Caco-2 (cell line): ENCODE measurements around the gene NOTCH1. TPM values are rescaled to one million over a fixed set of nuclear protein-coding genes. Genes with fewer than 3 reads are reported as not detected.

Source experiments
- BruUV-seq: library from RNA; stranded (reverse); fragments of 400-500 nt; replicated peaks from 2 replicates; lab custom pipeline; 2021; lab: Mats Ljungman, UMichigan
- CTCF ChIA-PET: fragments of 300-600 bp; sonication (Branson Sonifier 250); formaldehyde crosslinking; loops from one replicate; lab custom pipeline; 2022; ENCODE audit warnings: antibody characterized with exemption; lab: Charles Lee
- POLR2A ChIA-PET: fragments of 300-600 bp; sonication (Branson Sonifier 250); formaldehyde crosslinking; loops from one replicate; lab custom pipeline; 2022; ENCODE audit warnings: antibody characterized with exemption; lab: Charles Lee
- DNase-seq, 2 experiments: peaks; one replicate each; pipeline versions ENCODE4 v3.0.0 to v3.0.0-alpha.2; 2020 to 2022
- H3K27me3 ChIP-seq: replicated peaks from 2 replicates; pipeline ENCODE4 v1.6.0; 2011; ENCODE audit warnings: low read length; ENCODE audit not compliant: control insufficient read depth, insufficient read depth
- H3K36me3 ChIP-seq: 2 replicates; pipeline ENCODE4 v1.5.1; 2011; ENCODE audit warnings: low read length; ENCODE audit not compliant: control insufficient read depth, insufficient read depth
- H3K4me1 ChIP-seq: fragments of 250-450 bp; sonication (Bioruptor Pico); 2 replicates; pipeline ENCODE4 v1.5.1; 2020; ENCODE audit warnings: mild to moderate bottlenecking
- H3K4me3 ChIP-seq: 2 replicates; pipeline ENCODE4 v1.5.1; 2011; ENCODE audit warnings: low read depth, mild to moderate bottlenecking, control low read depth, low read length
- H3K9me3 ChIP-seq: fragments of 250-450 bp; sonication (Bioruptor Pico); 2 replicates; pipeline ENCODE4 v1.5.1; 2020; ENCODE audit warnings: mild to moderate bottlenecking, moderate library complexity
- H3K27ac Mint-ChIP-seq: one replicate; pipeline ENCODE4 v1.8.0; 2022; ENCODE audit warnings: mixed read lengths; ENCODE audit not compliant: unreplicated experiment
- H3K27me3 Mint-ChIP-seq: one replicate; pipeline ENCODE4 v1.8.0; 2022; ENCODE audit warnings: mixed read lengths; ENCODE audit not compliant: insufficient read depth, unreplicated experiment
- H3K36me3 Mint-ChIP-seq: one replicate; pipeline ENCODE4 v1.8.0; 2022; ENCODE audit warnings: mild to moderate bottlenecking, mixed read lengths; ENCODE audit not compliant: insufficient read depth, unreplicated experiment
- H3K4me1 Mint-ChIP-seq: one replicate; pipeline ENCODE4 v1.8.0; 2022; ENCODE audit warnings: low read depth, mixed read lengths; ENCODE audit not compliant: unreplicated experiment
- H3K4me3 Mint-ChIP-seq: one replicate; pipeline ENCODE4 v1.8.0; 2022; ENCODE audit warnings: mild to moderate bottlenecking, moderate library complexity, mixed read lengths; ENCODE audit not compliant: unreplicated experiment
- H3K9me3 Mint-ChIP-seq: one replicate; pipeline ENCODE4 v1.8.0; 2022; ENCODE audit warnings: mixed read lengths; ENCODE audit not compliant: unreplicated experiment
- CTCF ChIP-seq, 2 experiments: fragments of 200-600 bp in 1 of 2; IDR thresholded peaks; 1 replicate in 1 of 2; 2 replicates in 1 of 2; pipeline versions ENCODE4 v1.5.1 to v1.8.0; 2011 to 2022; ENCODE audit warnings: antibody characterized with exemption in 1 of 2, control low read depth in 1 of 2, inconsistent platforms in 1 of 2, low read depth in 1 of 2, low read length in 1 of 2, mild to moderate bottlenecking in 1 of 2, moderate library complexity in 1 of 2; ENCODE audit not compliant: insufficient read depth in 1 of 2, severe bottlenecking in 1 of 2, unreplicated experiment in 1 of 2
- intact Hi-C: fragments of 100-400 bp; cut with micrococcal nuclease; formaldehyde crosslinking; loops from one replicate; pipeline ENCODE4 v1.10.0; 2022; ENCODE audit not compliant: unreplicated experiment
- total RNA-seq: library from RNA; stranded (reverse); gene quantifications from 2 replicates; pipeline ENCODE4 v1.2.3, GENCODE V29; 2022

The NOTCH1 gene
- total RNA-seq, 1 experiment from 2014 or later: 6.3 TPM

- ChIA-PET POLR2A (no interaction called here), CTCF (no interaction called here)
- no peaks in the 10 kb centered on the region for H3K36me3 Mint-ChIP-seq
- H3K9me3 ChIP-seq: no peaks in the 10 kb centered on the region
- H3K9me3 Mint-ChIP-seq: no peaks in the 10 kb centered on the region
- no peaks in the 10 kb centered on the region for H3K4me1 ChIP-seq
- no TSS peak for BruUV-seq
- no peak overlapping the region for H3K4me3 Mint-ChIP-seq
- no peaks in the 10 kb centered on the region for H3K27me3 Mint-ChIP-seq
- intact Hi-C loops: no loop called here
- no peak overlapping the region for H3K27ac Mint-ChIP-seq
- no peak for TF ChIP-seq CTCF (IDR thresholded peaks at IDR 0.05; ENCODE audit: insufficient read depth in 1 of 2, low read depth in 1 of 2, low read length in 1 of 2, severe bottlenecking in 1 of 2, unreplicated experiment in 1 of 2)
- H3K27me3 ChIP-seq: no peaks in the 10 kb centered on the region
- H3K4me3 ChIP-seq: no peak overlapping the region
- no peaks in the 10 kb centered on the region for H3K36me3 ChIP-seq
- no peaks in the 10 kb centered on the region for H3K4me1 Mint-ChIP-seq
- DNase-seq: no peak
Observed at GRCh38 chr9:136535070-136535469, 10.8 kb downstream of the NOTCH1 start.

GRCh38 chr9:136534366-136534765 is 11.5 kb downstream of the NOTCH1 start:
- CTCF ChIA-PET: no interaction called here
- no peak for DNase-seq
- intact Hi-C loops: no loop called here
- no peak for TF ChIP-seq CTCF (IDR thresholded peaks at IDR 0.05; ENCODE audit: insufficient read depth in 1 of 2, low read depth in 1 of 2, low read length in 1 of 2, severe bottlenecking in 1 of 2, unreplicated experiment in 1 of 2)
- Histone ChIP-seq H3K36me3 (no peaks in the 10 kb centered on the region), H3K27me3 (no peaks in the 10 kb centered on the region), H3K4me3 (no peak overlapping the region), H3K4me1 (no peaks in the 10 kb centered on the region), H3K9me3 (no peaks in the 10 kb centered on the region)
- no peak overlapping the region for H3K4me3 Mint-ChIP-seq
- no TSS peak for BruUV-seq
- H3K36me3 Mint-ChIP-seq: no peaks in the 10 kb centered on the region
- POLR2A ChIA-PET: no interaction called here
- no peaks in the 10 kb centered on the region for H3K27me3 Mint-ChIP-seq
- H3K27ac Mint-ChIP-seq: no peak overlapping the region
- no peaks in the 10 kb centered on the region for H3K4me1 Mint-ChIP-seq
- H3K9me3 Mint-ChIP-seq: no peaks in the 10 kb centered on the region

GRCh38 chr9:136533775-136534157 is 12.1 kb downstream of the NOTCH1 start:
- Mint-ChIP-seq H3K4me1 (no peaks in the 10 kb centered on the region), H3K27ac (no peak overlapping the region), H3K9me3 (no peaks in the 10 kb centered on the region), H3K27me3 (no peaks in the 10 kb centered on the region), H3K4me3 (no peak overlapping the region), H3K36me3 (peaks cover under 1% of the 10 kb centered on the region)
- Histone ChIP-seq H3K4me1 (no peaks in the 10 kb centered on the region), H3K9me3 (no peaks in the 10 kb centered on the region), H3K4me3 (no peak overlapping the region), H3K36me3 (no peaks in the 10 kb centered on the region), H3K27me3 (no peaks in the 10 kb centered on the region)
- TF ChIP-seq CTCF (IDR thresholded peaks at IDR 0.05; ENCODE audit: insufficient read depth in 1 of 2, low read depth in 1 of 2, low read length in 1 of 2, severe bottlenecking in 1 of 2, unreplicated experiment in 1 of 2): no peak
- DNase-seq: no peak
- BruUV-seq: no TSS peak
- ChIA-PET CTCF (interaction anchor here (0.6 kb wide), 1 partner anchor 95 kb away, joined by 5 read pairs; no protein-coding TSS in a partner anchor), POLR2A (no interaction called here)
- intact Hi-C loops: no loop called here
